Stimulated activated CD8-positive, alpha-beta memory T cell treated with anti-CD3 and anti-CD28 coated beads, Interleukin-2, amount 100 ng/mL, for 1 hour (primary cell): ENCODE results near the gene SLITRK5.
A peak's percentile ranks its signal among the peaks of the same experiment; 100 is the strongest.

Source experiments
- DNase-seq, 2 donors: peaks; one replicate each; pipeline ENCODE4 v3.0.0-alpha.2; 2020; ENCODE audit warnings: low read depth in 2 of 2

The SLITRK5 gene

GRCh38 chr13:87671031-87671752 lies at the start of gene SLITRK5:
Gene SLITRK5 (plus strand): TSS chr13:87671371. CDS start chr13:87675389, 4,018 bp downstream.
- peak; percentile 40 to 43 for DNase-seq

- no peak for DNase-seq
Observed at GRCh38 chr13:87622971-87623370, 48.2 kb upstream of the SLITRK5 start.

GRCh38 chr13:87656306-87656705 lies 14.9 kb upstream of the SLITRK5 start:
- DNase-seq: no peak

- no peak for DNase-seq
Observed at GRCh38 chr13:87661471-87661870, 9.7 kb upstream of the SLITRK5 start.

GRCh38 chr13:87666831-87667230 lies 4.3 kb upstream of the SLITRK5 start:
- no peak for DNase-seq

GRCh38 chr13:87667686-87668085 lies 3.5 kb upstream of the SLITRK5 start:
- DNase-seq: no peak

GRCh38 chr13:87669379-87669978 lies 1.7 kb upstream of the SLITRK5 start:
- DNase-seq: no peak

- no peak for DNase-seq
Observed at GRCh38 chr13:87671753-87672605, 808 bp downstream of the SLITRK5 start.

GRCh38 chr13:87674247-87674738 lies 3.1 kb downstream of the SLITRK5 start:
- no peak for DNase-seq

GRCh38 chr13:87675851-87676250 lies 4.7 kb downstream of the SLITRK5 start:
- no peak for DNase-seq

- DNase-seq: no peak
Observed at GRCh38 chr13:87676254-87677042, 5.3 kb downstream of the SLITRK5 start.

- DNase-seq: no peak
Observed at GRCh38 chr13:87677043-87677495, 5.9 kb downstream of the SLITRK5 start.

GRCh38 chr13:87677496-87678371 lies 6.6 kb downstream of the SLITRK5 start:
- DNase-seq: no peak

- no peak for DNase-seq
Observed at GRCh38 chr13:87678372-87678752, 7.2 kb downstream of the SLITRK5 start.

GRCh38 chr13:87680298-87680697 lies 9.1 kb downstream of the SLITRK5 start:
- no peak for DNase-seq

- no peak for DNase-seq
Observed at GRCh38 chr13:87684850-87685742, 13.9 kb downstream of the SLITRK5 start.

- DNase-seq: no peak
Observed at GRCh38 chr13:87696458-87696857, 25.3 kb downstream of the SLITRK5 start.

- DNase-seq: no peak
Observed at GRCh38 chr13:87698268-87698667, 27.1 kb downstream of the SLITRK5 start.

GRCh38 chr13:87709947-87710346 lies 38.8 kb downstream of the SLITRK5 start:
- DNase-seq: no peak
